Heart right ventricle (tissue), 16 donors: ENCODE measurements around the gene CCL4. TPM values are rescaled to one million over a fixed set of nuclear protein-coding genes. Genes with fewer than 3 reads are reported as not detected.
"Not testable (repeated sequence)": the region's sequence is repeated elsewhere in the genome, so short reads cannot be mapped to it uniquely, and the experiment has no call there.

ENCODE experiments used
- ATAC-seq, 8 donors: fragments of 200-7000 bp; cut with Tn5 transposase; one replicate each; pipeline ENCODE4 v1.9.1; 2020; ENCODE audit warnings: mild to moderate bottlenecking in 8 of 8, moderate library complexity in 8 of 8, moderate number of reproducible peaks in 1 of 8
- DNase-seq, 2 donors: peaks; one replicate each; pipeline ENCODE4 v3.0.0-alpha.2; 2020
- H3K27ac ChIP-seq, 10 donors: fragments of 200-600 bp; sonication (generic) in 2 of 10; one replicate each; pipeline versions ENCODE4 v1.5.0 to v1.8.0; 2020 to 2022; ENCODE audit warnings: mild to moderate bottlenecking in 3 of 10
- H3K27me3 ChIP-seq, 7 donors: fragments of 200-600 bp; one replicate each; pipeline ENCODE4 v1.8.0; 2021 to 2022; ENCODE audit warnings: mild to moderate bottlenecking in 2 of 7
- H3K36me3 ChIP-seq, 9 donors: fragments of 200-600 bp; sonication (generic) in 1 of 9; one replicate each; pipeline versions ENCODE4 v1.5.0 to v1.8.0; 2020 to 2022; ENCODE audit warnings: mild to moderate bottlenecking in 2 of 9
- H3K4me1 ChIP-seq, 9 donors: fragments of 200-600 bp; sonication (generic) in 1 of 9; one replicate each; pipeline versions ENCODE4 v1.5.0 to v1.8.0; 2020 to 2022; ENCODE audit warnings: mild to moderate bottlenecking in 4 of 9
- H3K4me3 ChIP-seq, 10 donors: fragments of 200-600 bp; sonication (generic) in 2 of 10; one replicate each; pipeline versions ENCODE4 v1.5.0 to v1.8.0; 2020 to 2022; ENCODE audit warnings: mild to moderate bottlenecking in 7 of 10, moderate library complexity in 2 of 10
- H3K9me3 ChIP-seq, 11 donors: fragments of 200-600 bp in 10 of 11; sonication (generic) in 2 of 11; one replicate each; pipeline versions ENCODE4 v1.5.0 to v1.8.0; 2013 to 2022; ENCODE audit warnings: mild to moderate bottlenecking in 2 of 11, control low read depth in 1 of 11, moderate library complexity in 1 of 11
- WGBS, 2 donors: extraction: QIAGEN DNeasy Blood & Tissue Kit; methylation state at CpG; one replicate each; pipeline ENCODE4 v1.1.7; 2013; ENCODE audit warnings: inconsistent platforms in 1 of 2; 5-methylcytosine and 5-hydroxymethylcytosine counted together
- intact Hi-C, 10 donors: fragments of 100-400 bp; cut with DNase I; formaldehyde crosslinking; loops; one replicate each; pipeline versions ENCODE4 v1.11.1 to v1.14.2; 2022
- polyA plus RNA-seq, 2 donors: library from polyadenylated mRNA; stranded (reverse); fragments of 200-250 nt; gene quantifications; one replicate each; pipeline ENCODE4 v1.2.3, GENCODE V29; 2013
- total RNA-seq, 10 donors: library from RNA; stranded (reverse); fragmentation: NEBNext Ultra II Directional in 3 of 10; extraction: Animal tissue kit (Norgen Biotek cat#: 25700) in 3 of 10; gene quantifications; one replicate each; pipeline versions ENCODE4 v1.2.1 to v1.2.4, GENCODE V29; 2021 to 2023
- TF ChIP-seq, protein P1 (sequence below), 9 donors: fragments of 200-600 bp; sonication (generic) in 2 of 9; IDR thresholded peaks; one replicate each; pipeline versions ENCODE4 v1.5.0 to v1.8.0; 2021 to 2022; ENCODE audit warnings: antibody characterized with exemption in 9 of 9, mild to moderate bottlenecking in 5 of 9, moderate library complexity in 1 of 9
- donor health status: Arrhythmogenic right ventricular cardiomyopathy.
- donor health status: ischemic (EF 13 %, LVEDD 7.1; RV severe dilation, severe dysfunction).
- donor health status: healthy with polysubstance abuse.
- donor health status: DM: no; HTN: yes; CAD: no.
- donor health status: DM: no; HTN: no; CAD: no.
- donor health status: ischemic (EF 25% LVEDD 6.9; RV normal size, moderate dysfunction).
- donor health status: ischemic (EF 25% LVEDD 5.7; RV mildly dilated, moderate dysfunction).
- donor health status: healthy.
- donor health status: DM: yes; HTN: yes; CAD: no.
- donor health status: Ischemic cardiomyopathy.
- donor health status: ischemic (EF 35%, LVEDD 5.7; RV mildly dilated, moderate dysfunction).
- donor health status: nonischemic (EF 11% LVEDD 7.7; RV severe dilation, severe dysfunction).
- donor health status: DM: yes; HTN: yes; CAD: no.
- donor health status: PGD.
- donor health status: ischemic (EF 29% LVEDD 5.4; RV normal size, mild dysfunction).
- donor health status: nonischemic (EF 23%, LVEDD 6.1; RV moderate dilation, normal function).

The CCL4 gene
- total and polyA plus RNA-seq, 12 donors = 0.32 to 18.2 (median 0.78) TPM

DNA sequence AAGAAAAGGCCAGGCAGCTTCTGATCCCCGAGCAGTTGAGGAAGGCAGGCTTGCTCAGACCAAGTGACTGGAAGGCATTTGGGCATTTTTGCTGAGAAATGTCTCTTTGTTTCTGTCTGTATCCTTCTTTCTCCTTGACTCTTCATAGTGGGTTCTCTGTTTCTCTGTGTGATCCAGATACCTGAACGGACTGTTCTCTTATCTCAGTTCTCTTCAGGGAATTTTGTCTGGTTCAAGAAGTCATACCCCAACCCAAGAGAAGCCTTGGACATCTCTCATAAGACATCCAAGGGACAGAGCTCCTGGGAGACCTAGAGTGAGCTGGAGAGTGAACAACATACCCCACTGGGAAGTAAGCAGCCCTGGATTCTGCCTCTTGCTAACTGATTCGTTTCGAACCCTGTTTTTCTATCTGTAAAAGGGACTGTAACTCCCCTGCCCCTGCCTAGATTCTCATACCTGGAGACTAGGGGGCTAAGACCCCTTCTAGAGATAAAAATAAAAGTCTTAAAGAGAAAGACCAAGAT, 14.2 kb upstream of the CCL4 start:
- TF ChIP-seq, protein P1, sequence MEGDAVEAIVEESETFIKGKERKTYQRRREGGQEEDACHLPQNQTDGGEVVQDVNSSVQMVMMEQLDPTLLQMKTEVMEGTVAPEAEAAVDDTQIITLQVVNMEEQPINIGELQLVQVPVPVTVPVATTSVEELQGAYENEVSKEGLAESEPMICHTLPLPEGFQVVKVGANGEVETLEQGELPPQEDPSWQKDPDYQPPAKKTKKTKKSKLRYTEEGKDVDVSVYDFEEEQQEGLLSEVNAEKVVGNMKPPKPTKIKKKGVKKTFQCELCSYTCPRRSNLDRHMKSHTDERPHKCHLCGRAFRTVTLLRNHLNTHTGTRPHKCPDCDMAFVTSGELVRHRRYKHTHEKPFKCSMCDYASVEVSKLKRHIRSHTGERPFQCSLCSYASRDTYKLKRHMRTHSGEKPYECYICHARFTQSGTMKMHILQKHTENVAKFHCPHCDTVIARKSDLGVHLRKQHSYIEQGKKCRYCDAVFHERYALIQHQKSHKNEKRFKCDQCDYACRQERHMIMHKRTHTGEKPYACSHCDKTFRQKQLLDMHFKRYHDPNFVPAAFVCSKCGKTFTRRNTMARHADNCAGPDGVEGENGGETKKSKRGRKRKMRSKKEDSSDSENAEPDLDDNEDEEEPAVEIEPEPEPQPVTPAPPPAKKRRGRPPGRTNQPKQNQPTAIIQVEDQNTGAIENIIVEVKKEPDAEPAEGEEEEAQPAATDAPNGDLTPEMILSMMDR (IDR thresholded peaks at IDR 0.05) = no peak
- H3K36me3 ChIP-seq = no peaks in the 10 kb centered on the region
- ATAC-seq (no peak), DNase-seq (no peak)
- peaks cover 0 to 19% (median 6%) of the 10 kb centered on the region in 7 donors for H3K27me3 ChIP-seq
- H3K4me3 ChIP-seq = peak overlapping the region in 1 of 10 donors; percentile 24
- peak overlapping the region in 2 of 10 donors; percentile 12 to 65 for H3K27ac ChIP-seq
- intact Hi-C loops = loop anchor here in 2 of 10 donors (2.0 to 10.0 kb wide), 2 partner anchors 23 to 55 kb away; no protein-coding TSS in a partner anchor
- no peaks in the 10 kb centered on the region for H3K9me3 ChIP-seq
- peaks cover 0 to 43% (median 0%) of the 10 kb centered on the region in 9 donors for H3K4me1 ChIP-seq
- WGBS, 2 donors = 70% methylated on average over 4 of the region's 4 CpGs

DNA sequence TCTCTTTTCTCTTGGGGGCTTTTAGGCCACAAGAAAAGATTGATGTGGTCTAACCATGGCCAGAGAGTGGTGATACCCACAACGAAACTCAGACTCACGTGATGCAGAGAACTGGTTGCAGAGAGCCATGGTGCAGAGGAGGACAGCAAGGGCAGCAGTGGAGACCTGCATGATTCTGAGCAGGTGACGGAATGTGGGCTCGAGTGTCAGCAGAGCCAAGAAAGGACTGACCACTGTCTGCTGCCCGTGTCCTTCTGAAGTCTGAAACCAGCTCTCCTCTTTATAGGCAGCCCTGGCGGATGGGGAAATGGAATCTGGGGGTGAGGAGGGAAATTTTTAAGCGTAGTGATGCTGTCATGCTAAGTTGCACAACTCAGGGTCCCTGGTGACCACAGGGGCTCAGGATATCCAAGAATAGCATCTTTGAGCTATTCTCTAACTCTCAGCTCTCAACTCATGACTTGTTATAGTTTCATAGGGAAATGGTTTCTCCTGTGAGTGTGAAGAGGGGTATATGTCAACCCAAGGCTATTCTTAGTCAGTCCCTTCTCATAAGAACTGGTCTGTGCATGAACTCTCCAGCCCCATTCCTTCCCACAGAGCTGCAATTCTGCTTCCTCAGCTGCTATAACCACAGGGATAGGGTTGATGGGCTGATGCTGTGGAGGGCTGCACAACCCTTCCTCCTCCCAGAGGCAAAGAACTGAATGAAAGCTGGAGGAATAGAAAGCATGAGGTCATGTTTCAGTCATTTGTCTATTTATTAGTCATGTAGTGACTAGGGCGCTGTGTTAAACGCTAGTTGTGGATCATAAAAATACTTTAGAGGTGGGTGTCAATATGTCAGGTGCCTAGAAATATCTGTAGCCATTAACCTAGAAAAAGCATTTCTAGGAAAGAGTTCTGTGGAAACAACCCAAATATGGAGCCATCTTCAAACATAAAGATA, 13.5 kb upstream of the CCL4 start, which contains the start of gene CCL3:
Gene CCL3, minus strand, starts transcription at position 256 of the 949 bp plus-strand sequence. Its CDS starts 85 bp downstream, at position 171.
- ATAC-seq (peak; percentile 57 to 82 (median 74)), DNase-seq (peak in 1 of 2 donors; percentile 32)
- no peaks in the 10 kb centered on the region for H3K36me3 ChIP-seq
- peak within 1 kb of the TSS in 1 of 10 donors; percentile 24 for H3K4me3 ChIP-seq
- H3K27ac ChIP-seq = peak within 1 kb of the TSS in 2 of 10 donors; percentile 12 to 65
- H3K4me1 ChIP-seq = peaks cover 0 to 40% (median 0%) of the 10 kb centered on the region in 9 donors
- TF ChIP-seq, protein P1 (IDR thresholded peaks at IDR 0.05) = no peak
- H3K27me3 ChIP-seq = peaks cover 0 to 19% (median 6%) of the 10 kb centered on the region in 7 donors
- H3K9me3 ChIP-seq = no peaks in the 10 kb centered on the region
- WGBS, 2 donors = 65 to 66% methylated on average over 8 to 9 of the region's 9 CpGs
- intact Hi-C loops = loop anchor here in 2 of 10 donors (2.0 to 10.0 kb wide), 2 partner anchors 23 to 55 kb away; no protein-coding TSS in a partner anchor

DNA sequence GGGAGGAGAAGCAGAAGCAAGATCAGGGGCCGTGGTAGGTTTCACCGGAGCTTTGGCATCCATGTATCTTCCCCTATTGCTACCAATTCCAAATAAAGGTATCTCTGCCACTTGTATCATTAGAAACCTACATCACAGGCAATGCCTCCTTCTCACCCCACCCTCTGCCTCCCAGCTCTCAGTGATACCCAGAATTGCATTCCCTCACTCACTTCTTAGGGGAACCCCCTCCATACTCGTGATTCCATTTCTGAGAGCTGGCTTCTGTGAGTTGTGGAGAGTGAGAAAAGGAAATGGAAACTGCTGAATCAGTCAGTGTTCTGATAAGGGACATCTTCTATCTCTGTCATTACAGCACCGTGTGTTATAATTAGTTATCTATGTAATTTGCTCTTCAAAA, 11.4 kb upstream of the CCL4 start:
- WGBS, 2 donors = 56% methylated on average over 4 of the region's 4 CpGs
- Histone ChIP-seq H3K9me3 (no peaks in the 10 kb centered on the region), H3K36me3 (no peaks in the 10 kb centered on the region), H3K4me3 (no peak overlapping the region), H3K4me1 (peaks cover 0 to 28% (median 0%) of the 10 kb centered on the region in 9 donors), H3K27ac (no peak overlapping the region), H3K27me3 (peaks cover 0 to 19% (median 6%) of the 10 kb centered on the region in 7 donors)
- DNase-seq = no peak
- ATAC-seq = no peak
- intact Hi-C loops = no loop called here
- TF ChIP-seq, protein P1 (IDR thresholded peaks at IDR 0.05) = no peak

DNA sequence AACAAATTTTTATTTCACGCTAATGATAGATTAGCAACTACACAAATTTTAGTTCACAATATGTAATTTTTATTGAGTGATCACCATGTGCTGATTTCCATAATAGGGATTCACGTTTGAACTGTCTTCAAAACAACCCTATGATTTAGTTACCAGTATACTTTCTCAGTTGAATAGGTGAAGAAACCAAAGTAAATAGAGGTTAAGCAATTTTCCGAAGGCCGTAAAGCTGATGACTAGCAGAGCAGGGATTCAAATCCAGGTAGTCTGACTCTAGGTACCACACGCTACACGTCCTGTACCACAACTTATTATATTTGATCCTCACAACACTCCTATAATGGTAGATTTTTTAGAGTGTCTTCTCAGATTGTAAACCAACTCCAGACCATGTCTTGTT, 10.9 kb upstream of the CCL4 start:
- H3K4me1 ChIP-seq = peaks cover 0 to 28% (median 0%) of the 10 kb centered on the region in 9 donors
- H3K4me3 ChIP-seq, H3K27ac ChIP-seq, ATAC-seq, DNase-seq, intact Hi-C loops, H3K36me3 ChIP-seq, H3K9me3 ChIP-seq: not testable (repeated sequence)
- WGBS, 2 donors = 82 to 84% methylated on average over 6 of the region's 6 CpGs
- peaks cover 0 to 19% (median 6%) of the 10 kb centered on the region in 7 donors for H3K27me3 ChIP-seq
